Hepatocyte (in vitro differentiated cells): ENCODE data around the gene KRTAP10-1. TPM values are rescaled to one million over a fixed set of nuclear protein-coding genes. Genes with fewer than 3 reads are reported as not detected.

Source experiments
- DNase-seq: peaks from one replicate; pipeline ENCODE4 v3.0.0-alpha.2; 2016; ENCODE audit warnings: low spot score
- H2AFZ ChIP-seq: fragments of 200-600 bp; sonication (generic); 2 replicates; pipeline ENCODE4 v1.6.0; 2016; ENCODE audit warnings: antibody characterized with exemption, mild to moderate bottlenecking
- H3K27ac ChIP-seq: fragments of 200-600 bp; sonication (generic); 2 replicates; pipeline ENCODE4 v1.5.1; 2016; ENCODE audit warnings: mild to moderate bottlenecking
- H3K27me3 ChIP-seq: fragments of 200-600 bp; sonication (generic); 2 replicates; pipeline ENCODE4 v1.6.1; 2016
- H3K36me3 ChIP-seq: fragments of 200-600 bp; sonication (generic); replicated peaks from 2 replicates; pipeline ENCODE4 v1.5.1; 2016; ENCODE audit warnings: low read depth; ENCODE audit not compliant: insufficient read depth
- H3K4me1 ChIP-seq: fragments of 200-600 bp; sonication (generic); 2 replicates; pipeline ENCODE4 v1.5.1; 2016; ENCODE audit warnings: mild to moderate bottlenecking, moderate library complexity; ENCODE audit not compliant: insufficient read depth
- H3K4me2 ChIP-seq: fragments of 200-600 bp; sonication (generic); 2 replicates; pipeline ENCODE4 v1.6.0; 2016
- H3K4me3 ChIP-seq: fragments of 200-600 bp; sonication (generic); 2 replicates; pipeline ENCODE4 v1.5.1; 2016; ENCODE audit warnings: mild to moderate bottlenecking
- H3K79me2 ChIP-seq: fragments of 200-600 bp; sonication (generic); 2 replicates; pipeline ENCODE4 v1.6.0; 2017; ENCODE audit warnings: mild to moderate bottlenecking
- H3K9me2 ChIP-seq: fragments of 200-600 bp; sonication (generic); replicated peaks from 2 replicates; pipeline ENCODE4 v1.6.0; 2017; ENCODE audit warnings: mild to moderate bottlenecking; ENCODE audit not compliant: insufficient read depth
- H3K9me3 ChIP-seq: fragments of 200-600 bp; sonication (generic); 2 replicates; pipeline ENCODE4 v1.5.1; 2016; ENCODE audit warnings: low read depth, mild to moderate bottlenecking
- H4K20me1 ChIP-seq: fragments of 200-600 bp; sonication (generic); 2 replicates; pipeline ENCODE4 v1.6.0; 2016; ENCODE audit warnings: mild to moderate bottlenecking; ENCODE audit not compliant: insufficient read depth, poor library complexity, severe bottlenecking
- EZH2 ChIP-seq: fragments of 200-600 bp; sonication (generic); IDR thresholded peaks from 2 replicates; pipeline ENCODE4 v1.6.1; 2016; ENCODE audit warnings: antibody characterized with exemption, mild to moderate bottlenecking, borderline replicate concordance
- EZH2phosphoT487 ChIP-seq: fragments of 200-600 bp; sonication (generic); IDR thresholded peaks from one replicate; pipeline ENCODE4 v1.6.1; 2018; ENCODE audit warnings: antibody characterized with exemption, mild to moderate bottlenecking, low read depth, moderate library complexity; ENCODE audit not compliant: unreplicated experiment, severe bottlenecking
- WGBS: methylation state at CpG from one replicate; pipeline ENCODE4 v1.1.6; 2016; ENCODE audit warnings: low lambda C conversion rate; ENCODE audit errors: missing lambda C conversion rate; 5-methylcytosine and 5-hydroxymethylcytosine counted together
- polyA plus RNA-seq: library from polyadenylated mRNA; unstranded; fragments of >200 nt; fragmentation: Nextera tagmentation; extraction: Ambion mirVana; gene quantifications from 2 replicates; pipeline ENCODE4 v1.2.1, GENCODE V29; 2016
- total RNA-seq: library from RNA; depleted of rRNA; stranded (reverse); fragments of >200 nt; gene quantifications from 2 replicates; pipeline ENCODE4 v1.2.3, GENCODE V29; 2014
- TF ChIP-seq, protein P1 (sequence below): fragments of 200-600 bp; sonication (generic); IDR thresholded peaks from 2 replicates; pipeline ENCODE4 v1.5.1; 2016; ENCODE audit warnings: antibody characterized with exemption, mild to moderate bottlenecking; ENCODE audit not compliant: poor library complexity

The KRTAP10-1 gene
- total and polyA plus RNA-seq, 2 experiments from 2014 or later, result not detected

DNA sequence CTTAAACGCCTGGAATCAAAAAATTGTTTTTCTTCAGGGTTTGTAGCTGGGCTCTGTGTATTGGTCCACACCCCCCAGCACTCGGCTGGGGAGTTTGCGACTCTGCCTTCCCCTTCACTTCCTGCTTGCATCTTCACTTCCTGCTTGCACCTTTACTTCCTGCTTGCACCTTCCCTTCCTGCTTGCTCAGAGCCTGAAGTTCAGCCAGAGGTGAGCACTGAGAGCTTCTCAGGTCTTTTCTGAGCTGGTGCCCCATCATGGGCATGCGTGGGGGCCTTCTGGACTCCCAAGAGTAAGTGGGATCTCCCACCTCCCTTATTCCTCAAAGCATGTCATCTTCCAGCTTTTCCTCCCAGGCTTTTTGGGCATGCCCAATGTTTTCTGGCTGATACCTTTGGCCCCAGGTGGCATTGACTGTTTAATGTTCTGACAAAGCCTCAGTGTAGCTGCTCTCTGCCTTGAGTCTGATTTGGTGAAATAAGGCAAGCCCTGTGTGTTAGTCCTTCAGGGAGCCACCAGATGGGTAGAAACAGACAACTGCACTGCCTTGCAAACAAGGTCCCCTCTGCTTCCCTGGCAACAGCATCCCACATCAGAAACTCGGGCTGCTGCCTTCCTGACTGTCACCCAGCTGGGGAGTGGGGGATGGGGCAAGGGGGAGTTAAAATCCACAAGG is 7.8 kb upstream of the KRTAP10-1 start:
- TF ChIP-seq EZH2phosphoT487, result no peak
- TF ChIP-seq EZH2, result no peak
- TF ChIP-seq, protein P1, sequence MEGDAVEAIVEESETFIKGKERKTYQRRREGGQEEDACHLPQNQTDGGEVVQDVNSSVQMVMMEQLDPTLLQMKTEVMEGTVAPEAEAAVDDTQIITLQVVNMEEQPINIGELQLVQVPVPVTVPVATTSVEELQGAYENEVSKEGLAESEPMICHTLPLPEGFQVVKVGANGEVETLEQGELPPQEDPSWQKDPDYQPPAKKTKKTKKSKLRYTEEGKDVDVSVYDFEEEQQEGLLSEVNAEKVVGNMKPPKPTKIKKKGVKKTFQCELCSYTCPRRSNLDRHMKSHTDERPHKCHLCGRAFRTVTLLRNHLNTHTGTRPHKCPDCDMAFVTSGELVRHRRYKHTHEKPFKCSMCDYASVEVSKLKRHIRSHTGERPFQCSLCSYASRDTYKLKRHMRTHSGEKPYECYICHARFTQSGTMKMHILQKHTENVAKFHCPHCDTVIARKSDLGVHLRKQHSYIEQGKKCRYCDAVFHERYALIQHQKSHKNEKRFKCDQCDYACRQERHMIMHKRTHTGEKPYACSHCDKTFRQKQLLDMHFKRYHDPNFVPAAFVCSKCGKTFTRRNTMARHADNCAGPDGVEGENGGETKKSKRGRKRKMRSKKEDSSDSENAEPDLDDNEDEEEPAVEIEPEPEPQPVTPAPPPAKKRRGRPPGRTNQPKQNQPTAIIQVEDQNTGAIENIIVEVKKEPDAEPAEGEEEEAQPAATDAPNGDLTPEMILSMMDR, result no peak
- DNase-seq, result no peak
- no peak overlapping the region for H3K4me2 ChIP-seq
- no peaks in the 10 kb centered on the region for H3K9me2 ChIP-seq
- no peaks in the 10 kb centered on the region for H3K4me1 ChIP-seq
- no peaks in the 10 kb centered on the region for H3K36me3 ChIP-seq
- no peak overlapping the region for H3K27ac ChIP-seq
- H2AFZ ChIP-seq, result no peak overlapping the region
- H3K79me2 ChIP-seq, result no peaks in the 10 kb centered on the region
- H3K4me3 ChIP-seq, result no peak overlapping the region
- H3K9me3 ChIP-seq, result peaks cover 9% of the 10 kb centered on the region
- no peaks in the 10 kb centered on the region for H3K27me3 ChIP-seq
- H4K20me1 ChIP-seq, result no peaks in the 10 kb centered on the region
- WGBS, result 78% methylated on average over 5 of the region's 5 CpGs

GRCh38 chr21:44544566-44544965 is 4.6 kb upstream of the KRTAP10-1 start:
- no peaks in the 10 kb centered on the region for H3K36me3 ChIP-seq
- peaks cover 16% of the 10 kb centered on the region for H3K9me3 ChIP-seq
- H3K4me2 ChIP-seq, result no peak overlapping the region
- TF ChIP-seq EZH2phosphoT487 (no peak), EZH2 (no peak)
- TF ChIP-seq, protein P1, result no peak
- H3K4me1 ChIP-seq, result no peaks in the 10 kb centered on the region
- H4K20me1 ChIP-seq, result no peaks in the 10 kb centered on the region
- no peaks in the 10 kb centered on the region for H3K27me3 ChIP-seq
- 79% methylated on average over 3 of the region's 3 CpGs for WGBS
- H3K4me3 ChIP-seq, result no peak overlapping the region
- H3K9me2 ChIP-seq, result no peaks in the 10 kb centered on the region
- H2AFZ ChIP-seq, result no peak overlapping the region
- no peak overlapping the region for H3K27ac ChIP-seq
- H3K79me2 ChIP-seq, result no peaks in the 10 kb centered on the region
- no peak for DNase-seq

- H3K4me3 ChIP-seq, result no peak overlapping the region
- WGBS, result 87% methylated on average over 1 of the region's 1 CpG
Measured at GRCh38 chr21:44542716-44543115, 2.7 kb upstream of the KRTAP10-1 start.

More at GRCh38 chr21:44542716-44543115, 2.7 kb upstream of the KRTAP10-1 start:
- Histone ChIP-seq H3K36me3 (no peaks in the 10 kb centered on the region), H4K20me1 (no peaks in the 10 kb centered on the region), H3K4me2 (no peak overlapping the region), H3K79me2 (no peaks in the 10 kb centered on the region), H3K27me3 (no peaks in the 10 kb centered on the region), H3K4me1 (no peaks in the 10 kb centered on the region), H2AFZ (no peak overlapping the region), H3K9me2 (no peaks in the 10 kb centered on the region), H3K9me3 (peaks cover 16% of the 10 kb centered on the region), H3K27ac (no peak overlapping the region)
- no peak for DNase-seq
- TF ChIP-seq EZH2, result no peak
- TF ChIP-seq, protein P1, result no peak
- no peak for TF ChIP-seq EZH2phosphoT487
